ENCODE measurements around the gene LRRK1.

Gene LRRK1

DNA sequence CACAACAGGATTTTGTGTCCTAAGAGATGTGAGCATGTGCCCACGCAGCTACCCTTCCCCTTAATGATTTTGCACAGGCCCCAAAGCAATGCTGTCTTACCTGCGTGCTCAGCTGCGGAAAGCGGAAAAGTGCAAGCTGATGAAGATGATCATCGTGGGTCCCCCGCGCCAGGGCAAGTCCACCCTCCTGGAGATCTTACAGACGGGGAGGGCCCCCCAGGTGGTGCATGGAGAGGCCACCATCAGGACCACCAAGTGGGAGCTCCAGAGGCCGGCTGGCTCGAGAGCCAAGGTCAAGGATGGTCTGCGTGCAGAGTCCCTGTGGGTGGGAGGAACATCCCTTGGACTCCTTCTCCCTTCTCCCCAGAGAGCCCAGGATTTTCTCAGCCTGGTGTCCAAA, 103.1 kb downstream of the LRRK1 start:
- DNase-seq (ENCODE audit: low read depth in 2 of 2, low spot score in 1 of 2) = no peak

GRCh38 chr15:101022876-101023275, 103.7 kb downstream of the LRRK1 start:
- no peak for DNase-seq (ENCODE audit: low read depth in 2 of 2, low spot score in 1 of 2)

- DNase-seq (ENCODE audit: low read depth in 2 of 2, low spot score in 1 of 2) = no peak
Observed at GRCh38 chr15:101023501-101024072, 104.4 kb downstream of the LRRK1 start.

DNA sequence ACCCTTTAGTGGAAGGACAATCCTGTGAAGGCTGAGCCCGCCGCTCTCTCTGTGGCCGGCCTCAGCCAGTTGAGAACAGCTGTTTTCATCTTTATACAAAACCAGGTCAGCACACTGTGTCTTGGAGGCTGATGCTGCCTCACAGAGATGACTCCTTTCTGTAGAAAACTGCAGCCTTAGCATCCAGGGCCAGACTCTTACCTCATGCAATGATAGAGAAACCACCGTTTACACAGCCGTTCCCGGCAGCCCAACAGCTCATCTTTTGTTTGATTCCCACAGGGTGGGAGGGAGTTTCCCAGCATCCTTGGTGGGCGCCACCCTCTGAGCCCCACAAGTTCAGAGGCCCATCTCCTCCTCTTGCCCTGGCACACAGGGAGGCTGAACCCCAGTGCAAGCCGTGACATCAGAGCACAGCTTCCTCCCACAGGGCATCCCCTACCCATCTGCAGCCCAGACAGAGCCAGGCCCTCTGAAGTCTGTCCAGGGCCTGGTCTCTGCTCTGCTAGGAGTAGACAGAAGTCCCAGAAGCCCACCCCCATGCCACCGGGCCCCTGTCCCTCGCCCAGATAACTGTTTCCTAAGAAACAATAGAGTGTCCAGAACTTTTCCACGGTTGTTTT, 105.0 kb downstream of the LRRK1 start:
- no peak for DNase-seq (ENCODE audit: low read depth in 2 of 2, low spot score in 1 of 2)

DNA sequence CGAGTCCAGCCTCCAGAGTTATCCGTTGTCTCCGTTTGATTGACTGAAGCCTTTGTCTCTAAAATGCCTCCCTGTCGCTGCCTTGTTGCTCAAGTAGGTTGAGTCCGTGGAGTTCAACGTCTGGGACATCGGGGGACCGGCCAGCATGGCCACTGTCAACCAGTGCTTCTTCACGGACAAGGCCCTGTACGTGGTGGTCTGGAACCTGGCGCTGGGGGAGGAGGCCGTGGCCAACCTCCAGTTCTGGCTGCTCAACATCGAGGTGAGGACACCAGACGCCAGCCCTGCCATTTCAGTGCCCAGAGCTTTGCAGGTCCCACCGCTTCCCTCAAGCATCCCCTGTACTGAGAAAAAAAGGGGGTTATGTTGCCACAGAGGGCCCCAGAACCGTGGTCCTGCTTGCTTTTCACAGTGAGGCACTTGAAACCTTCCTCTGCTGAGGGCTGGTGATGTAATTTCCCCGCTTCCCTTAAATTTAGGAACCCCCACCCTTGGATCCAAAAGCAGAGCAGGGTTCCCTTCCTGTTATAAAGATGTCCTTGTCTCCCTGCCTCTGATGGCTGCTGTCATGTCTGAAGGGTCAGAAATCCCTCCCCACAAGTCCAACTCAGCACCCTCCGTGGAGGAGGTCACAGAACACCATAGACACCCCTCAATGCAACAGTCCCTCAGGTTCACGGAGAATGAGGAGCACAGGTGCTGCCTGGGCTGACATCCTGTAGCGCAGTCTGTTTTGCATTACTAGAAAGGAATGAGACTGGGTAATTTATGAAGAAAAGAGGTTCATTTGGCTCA, 105.7 kb downstream of the LRRK1 start:
- DNase-seq (ENCODE audit: low read depth in 2 of 2, low spot score in 1 of 2) = no peak

- DNase-seq (ENCODE audit: low read depth in 2 of 2, low spot score in 1 of 2) = no peak
Observed at GRCh38 chr15:101025501-101025885, 106.3 kb downstream of the LRRK1 start.

DNA sequence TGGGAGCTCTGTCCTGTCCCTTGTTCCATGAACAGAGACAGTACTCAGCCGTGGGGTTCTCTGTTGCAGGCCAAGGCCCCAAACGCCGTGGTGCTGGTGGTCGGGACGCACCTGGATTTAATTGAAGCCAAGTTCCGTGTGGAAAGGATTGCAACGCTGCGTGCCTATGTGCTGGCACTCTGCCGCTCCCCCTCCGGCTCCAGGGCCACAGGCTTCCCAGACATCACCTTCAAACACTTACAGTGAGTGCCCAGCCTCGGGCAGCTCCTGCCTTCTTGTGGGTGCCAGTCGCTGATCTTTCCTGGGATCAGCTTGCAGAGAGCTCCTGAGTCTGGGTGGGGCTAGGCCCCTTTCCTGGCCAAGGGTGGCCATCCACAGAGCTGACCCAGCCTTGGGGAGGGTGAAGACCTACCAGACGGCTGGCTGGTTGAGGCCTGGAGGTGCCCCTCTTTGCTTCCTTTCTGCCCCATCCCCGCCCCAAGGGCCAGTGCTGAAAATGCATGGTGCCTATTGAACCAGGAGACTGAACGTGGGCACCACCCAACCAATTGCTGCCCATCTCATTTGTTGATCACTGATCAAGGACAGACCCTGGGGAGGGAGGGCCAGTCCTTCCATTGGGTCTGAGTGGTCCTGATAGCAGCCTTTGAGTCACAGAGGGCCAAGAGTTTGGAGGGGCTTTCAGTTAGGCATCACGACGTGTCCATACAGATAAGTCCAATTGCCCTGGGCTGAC, 106.9 kb downstream of the LRRK1 start:
- no peak for DNase-seq (ENCODE audit: low read depth in 2 of 2, low spot score in 1 of 2)

- DNase-seq (ENCODE audit: low read depth in 2 of 2, low spot score in 1 of 2) = no peak
Observed at GRCh38 chr15:101026656-101027272, 107.6 kb downstream of the LRRK1 start.

GRCh38 chr15:101027273-101027901, 108.2 kb downstream of the LRRK1 start:
- no peak for DNase-seq (ENCODE audit: low read depth in 2 of 2, low spot score in 1 of 2)

DNA sequence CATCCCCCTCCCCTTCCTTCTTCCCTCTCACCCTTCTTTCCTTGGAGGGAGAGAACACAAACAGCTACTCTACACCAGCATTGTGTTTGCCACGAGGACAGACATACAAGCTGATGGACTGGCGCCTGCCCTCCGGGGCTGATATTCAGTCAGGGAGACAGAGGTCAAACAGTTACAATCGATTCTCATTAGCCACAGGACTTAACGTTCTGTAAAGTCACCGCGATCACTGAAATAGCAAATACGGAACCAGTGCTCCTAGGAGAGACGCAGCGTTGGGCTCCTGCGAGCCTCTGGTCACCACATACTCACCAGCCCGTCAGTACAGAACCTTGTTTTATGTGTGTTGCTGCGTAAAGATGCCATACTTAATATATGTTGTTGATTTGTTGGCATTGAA, 108.8 kb downstream of the LRRK1 start:
- no peak for DNase-seq (ENCODE audit: low read depth in 2 of 2, low spot score in 1 of 2)

DNA sequence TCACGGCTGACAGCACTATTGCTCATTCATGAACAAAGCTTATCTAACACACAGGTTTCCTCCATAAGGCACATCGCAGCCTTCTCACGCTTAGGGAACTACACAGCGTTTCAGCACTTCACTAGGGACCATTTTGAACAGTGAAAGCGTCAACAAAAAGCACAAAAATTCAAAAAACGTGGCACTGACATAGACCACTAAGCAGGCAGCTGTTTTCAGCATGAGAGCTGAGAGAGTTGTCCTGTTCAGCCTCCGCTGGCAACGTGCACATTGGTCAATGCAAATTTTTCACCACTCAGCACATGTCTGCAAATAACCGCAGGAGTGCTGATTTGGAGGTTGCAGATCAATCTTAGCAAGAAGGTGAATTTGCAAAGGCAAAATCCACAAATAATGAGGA, 109.2 kb downstream of the LRRK1 start:
- no peak for DNase-seq (ENCODE audit: low read depth in 2 of 2, low spot score in 1 of 2)

DNA sequence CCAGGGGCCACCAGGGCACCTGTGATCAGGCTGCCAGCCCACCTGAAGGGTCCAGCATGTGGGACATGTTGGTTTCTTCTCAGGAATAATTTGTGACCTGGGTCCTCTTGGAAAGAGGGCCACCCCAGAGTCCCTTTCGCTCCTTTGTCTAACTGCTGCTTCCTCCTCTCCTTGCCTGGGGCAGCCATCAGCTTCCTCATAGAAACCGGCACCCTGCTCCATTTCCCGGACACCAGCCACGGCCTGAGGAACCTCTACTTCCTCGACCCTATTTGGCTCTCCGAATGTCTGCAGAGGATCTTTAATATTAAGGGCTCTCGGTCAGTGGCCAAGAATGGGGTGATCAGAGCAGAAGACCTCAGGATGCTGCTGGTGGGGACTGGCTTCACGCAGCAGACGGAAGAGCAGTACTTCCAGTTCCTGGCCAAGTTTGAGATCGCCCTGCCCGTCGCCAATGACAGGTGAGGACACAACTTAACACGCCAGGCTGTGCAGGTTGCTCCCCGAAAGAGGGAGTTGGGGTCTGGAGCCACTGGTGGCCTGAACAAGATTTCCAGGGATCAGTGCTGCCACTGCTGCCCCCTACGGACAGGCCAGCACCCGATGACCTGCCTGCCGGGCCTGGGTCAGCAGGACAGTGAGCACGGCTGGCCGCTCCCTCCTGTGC, 109.7 kb downstream of the LRRK1 start:
- no peak for DNase-seq (ENCODE audit: low read depth in 2 of 2, low spot score in 1 of 2)

DNA sequence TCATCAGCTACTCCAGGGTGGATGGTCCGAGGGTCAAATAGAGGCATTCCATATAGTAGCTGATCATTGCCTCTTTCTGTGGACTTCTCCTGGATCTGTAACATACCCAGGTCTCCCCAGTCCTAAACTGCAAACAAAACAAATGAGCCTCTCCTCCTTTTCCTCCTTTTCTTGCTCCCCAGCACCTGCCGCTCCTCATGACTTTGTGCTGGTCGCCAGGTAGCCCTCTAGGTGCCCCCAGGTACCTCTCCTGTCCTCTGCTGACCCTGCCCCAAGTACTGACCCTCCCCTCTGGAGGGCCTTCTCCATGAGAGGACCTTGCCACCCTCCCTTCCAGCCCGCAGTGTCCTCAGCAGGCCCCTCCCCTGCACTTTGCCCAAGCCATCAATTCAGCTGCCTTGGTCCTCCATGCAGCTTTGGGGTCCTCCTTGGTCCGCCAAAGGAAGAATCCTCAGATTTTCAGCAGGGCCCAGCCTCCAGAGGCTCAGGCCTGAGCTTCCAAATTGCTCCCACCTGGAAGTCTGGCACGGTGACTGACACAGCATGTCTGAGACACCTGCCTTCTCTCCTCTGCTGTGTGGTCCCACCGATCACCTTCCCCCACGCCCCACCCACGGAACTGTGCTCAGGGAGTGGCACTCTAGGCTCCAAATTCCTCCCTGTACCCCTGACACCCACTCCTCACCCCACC, 111.0 kb downstream of the LRRK1 start:
- no peak for DNase-seq (ENCODE audit: low read depth in 2 of 2, low spot score in 1 of 2)

DNA sequence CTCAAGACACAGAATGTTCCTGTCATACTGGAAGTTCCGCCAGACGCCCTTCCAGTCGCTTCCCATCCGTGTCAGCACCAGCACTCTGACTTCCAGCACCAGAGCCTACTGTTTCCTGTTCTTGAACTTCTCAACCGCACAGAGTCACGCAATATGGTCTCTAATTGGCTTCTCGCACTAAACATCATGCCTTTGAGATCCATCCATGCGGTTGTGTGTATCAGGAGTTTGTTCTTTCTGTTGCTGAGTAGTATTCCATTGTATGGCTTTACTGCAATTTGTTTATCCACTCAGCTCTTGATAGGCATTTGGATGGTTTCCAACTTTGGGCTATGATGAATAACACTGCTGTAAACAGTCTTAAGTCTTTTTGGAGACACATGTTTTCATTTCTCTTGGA, 112.1 kb downstream of the LRRK1 start:
- no peak for DNase-seq (ENCODE audit: low read depth in 2 of 2, low spot score in 1 of 2)

- no peak for DNase-seq (ENCODE audit: low read depth in 2 of 2, low spot score in 1 of 2)
Observed at GRCh38 chr15:101033801-101034200, 114.6 kb downstream of the LRRK1 start.

GRCh38 chr15:101035611-101036010, 116.5 kb downstream of the LRRK1 start:
- DNase-seq (ENCODE audit: low read depth in 2 of 2, low spot score in 1 of 2) = no peak

GRCh38 chr15:101036189-101036588, 117.0 kb downstream of the LRRK1 start:
- DNase-seq (ENCODE audit: low read depth in 2 of 2, low spot score in 1 of 2) = no peak

DNA sequence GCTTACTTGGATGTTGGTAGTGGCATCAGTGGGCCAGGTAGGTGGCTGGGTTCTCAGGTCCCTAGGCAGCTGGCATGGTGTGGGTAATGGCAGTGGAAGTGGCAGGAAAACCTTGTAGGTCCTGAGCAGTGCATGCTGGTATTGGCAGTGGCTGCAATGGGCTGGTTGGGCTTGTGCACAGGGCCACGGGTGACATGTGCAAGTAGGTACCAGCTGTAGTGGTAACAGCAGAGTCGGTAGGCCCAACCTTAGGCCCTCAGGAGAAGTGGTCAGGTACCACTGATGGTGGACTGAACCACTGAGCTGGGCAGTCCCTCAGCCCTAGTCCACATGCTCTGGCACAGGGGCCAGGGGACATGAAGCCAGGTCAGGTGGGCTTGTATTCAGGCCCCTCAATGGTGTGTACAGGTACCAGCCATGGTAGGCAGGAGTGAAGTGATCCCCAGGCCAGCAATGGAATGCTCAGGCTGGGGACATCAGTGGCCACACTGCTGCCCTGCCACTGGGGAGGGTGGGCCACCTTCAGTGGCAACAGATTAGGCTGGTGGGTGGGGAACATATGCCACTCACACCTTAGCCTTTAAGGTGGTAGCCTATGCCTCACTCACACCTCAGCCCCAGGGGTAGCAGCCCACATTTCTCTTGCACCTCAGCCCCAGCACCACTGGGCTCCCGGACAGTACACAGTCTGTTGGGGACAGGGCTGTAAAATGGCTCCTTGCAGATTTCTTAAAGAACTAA, 118.1 kb downstream of the LRRK1 start:
- no peak for DNase-seq (ENCODE audit: low read depth in 2 of 2, low spot score in 1 of 2)

DNA sequence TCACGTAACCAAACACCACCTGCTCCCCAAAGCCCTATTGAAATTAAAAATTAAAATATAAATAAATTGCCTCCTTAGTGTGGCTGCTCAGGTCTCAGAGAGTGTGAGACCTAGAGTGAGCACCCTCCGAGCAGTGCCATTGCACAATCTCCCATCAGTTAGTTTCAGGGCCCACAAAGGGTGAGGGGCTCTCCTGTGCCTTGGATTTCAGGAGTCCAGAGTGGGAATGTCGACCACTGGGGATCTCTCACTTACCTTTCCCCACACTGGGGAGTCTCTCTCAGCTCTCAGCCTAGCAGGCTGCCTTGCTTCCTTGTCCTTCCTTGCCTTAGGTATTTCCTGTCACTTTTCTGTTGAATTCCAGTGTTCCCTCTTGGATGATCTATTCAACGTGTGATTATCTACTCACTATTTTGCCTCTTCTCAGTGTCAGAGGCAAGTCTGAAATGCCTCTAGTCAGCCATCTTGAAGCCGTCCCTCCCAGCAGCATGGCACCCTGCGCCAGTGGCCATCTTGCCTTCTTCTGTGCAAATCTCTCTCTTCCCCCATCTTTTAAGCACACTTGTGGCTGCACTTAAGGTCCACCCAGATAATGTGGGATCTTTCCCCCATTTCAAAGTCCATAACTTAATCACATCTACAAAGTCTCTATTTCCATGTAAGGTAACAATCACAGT, 119.3 kb downstream of the LRRK1 start:
- no peak for DNase-seq (ENCODE audit: low read depth in 2 of 2, low spot score in 1 of 2)
